GM21576 (cell line): ENCODE data around the gene NUP205.

ENCODE experiments used
- ATAC-seq: cut with Tn5 transposase; IDR thresholded peaks from one replicate; pipeline ENCODE4 v1.9.1; 2021; ENCODE audit warnings: mild to moderate bottlenecking, moderate library complexity; ENCODE audit not compliant: unreplicated experiment

The NUP205 gene

DNA sequence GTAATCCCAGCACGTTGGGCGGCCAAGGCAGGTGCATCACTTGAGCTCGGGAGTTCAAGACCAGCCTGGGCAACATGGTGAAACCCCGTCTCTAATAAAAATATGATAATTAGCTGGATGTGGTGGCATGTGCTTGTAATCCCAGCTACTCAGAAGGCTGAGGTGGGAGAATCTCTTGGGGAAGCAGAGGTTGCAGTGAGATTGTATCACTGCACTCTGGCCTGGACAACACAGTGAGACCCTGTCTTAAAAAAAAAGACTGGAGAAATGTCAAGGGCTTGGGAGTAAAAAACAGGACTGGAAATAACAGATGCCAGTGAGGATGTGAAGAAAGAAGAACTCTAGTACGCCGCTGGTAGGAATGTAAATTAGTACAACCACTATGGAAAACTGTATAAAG, 16.7 kb upstream of the NUP205 start:
- no peak for ATAC-seq

- ATAC-seq: no peak
Observed at GRCh38 chr7:135550196-135550595, 7.5 kb upstream of the NUP205 start.

GRCh38 chr7:135552148-135552547, 5.6 kb upstream of the NUP205 start:
- ATAC-seq: no peak

DNA sequence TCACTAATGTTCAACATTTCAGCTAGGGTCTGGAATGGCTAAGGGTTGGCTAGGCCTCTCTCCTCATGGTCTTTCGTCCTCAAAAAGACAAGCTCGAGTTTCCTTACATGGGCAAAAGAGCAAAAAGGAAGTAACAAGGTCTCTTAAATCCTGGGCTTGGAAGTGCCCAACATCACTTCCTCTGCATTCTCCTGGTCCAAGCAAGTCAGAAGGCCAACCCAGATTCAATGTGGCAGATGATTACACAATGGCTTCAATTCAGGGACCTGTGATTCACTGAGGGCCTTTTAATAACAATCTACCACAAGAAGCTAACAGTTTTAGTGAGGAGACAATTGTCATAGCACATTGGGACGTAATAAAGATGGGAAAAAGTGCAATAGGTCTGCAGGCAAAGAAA, 4.4 kb upstream of the NUP205 start:
- ATAC-seq: no peak

DNA sequence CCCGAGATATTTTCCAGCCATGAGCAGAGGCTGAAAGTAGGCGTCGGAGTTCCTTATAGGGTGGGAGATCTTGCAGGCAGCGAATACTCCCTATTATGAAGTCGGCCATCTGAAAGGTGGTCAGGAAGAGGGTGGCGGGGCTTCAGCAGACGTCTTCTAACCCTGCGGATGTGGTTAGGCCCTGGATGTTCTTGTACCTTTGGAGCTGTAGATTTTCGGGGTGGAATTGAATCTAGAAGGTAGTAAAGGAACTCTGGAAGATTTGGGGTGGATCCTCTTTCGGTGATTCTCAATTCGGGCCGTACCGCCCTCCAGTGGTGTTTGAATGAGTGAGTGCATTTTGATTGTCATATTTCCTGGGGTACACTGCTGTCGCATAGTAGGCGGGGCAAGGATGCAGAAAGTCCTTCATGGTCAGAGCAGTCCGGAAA, 635 bp downstream of the NUP205 start:
- peak; percentile 68 for ATAC-seq

GRCh38 chr7:135558881-135559280, 1.2 kb downstream of the NUP205 start:
- ATAC-seq: no peak

- no peak for ATAC-seq
Observed at GRCh38 chr7:135560631-135561030, 2.9 kb downstream of the NUP205 start.

DNA sequence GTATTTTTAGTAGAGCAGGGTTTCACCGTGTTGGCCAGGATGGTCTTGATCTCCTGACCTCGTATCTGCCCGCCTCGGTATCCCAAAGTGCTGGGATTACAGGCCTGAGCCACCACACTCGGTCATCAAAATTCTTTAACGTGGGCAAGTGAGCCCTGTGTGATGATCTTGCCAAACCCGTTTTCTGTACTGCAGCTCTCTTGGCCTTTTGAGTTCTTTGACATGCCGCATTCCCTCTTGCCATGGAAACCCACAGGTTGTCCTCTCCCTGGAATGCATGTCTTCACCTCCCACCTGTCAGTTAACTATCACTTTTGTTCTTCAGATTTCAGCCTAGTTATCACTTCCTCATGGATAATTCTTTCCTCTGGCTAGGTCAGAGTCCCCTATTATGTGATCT, 5.0 kb downstream of the NUP205 start:
- ATAC-seq: no peak

DNA sequence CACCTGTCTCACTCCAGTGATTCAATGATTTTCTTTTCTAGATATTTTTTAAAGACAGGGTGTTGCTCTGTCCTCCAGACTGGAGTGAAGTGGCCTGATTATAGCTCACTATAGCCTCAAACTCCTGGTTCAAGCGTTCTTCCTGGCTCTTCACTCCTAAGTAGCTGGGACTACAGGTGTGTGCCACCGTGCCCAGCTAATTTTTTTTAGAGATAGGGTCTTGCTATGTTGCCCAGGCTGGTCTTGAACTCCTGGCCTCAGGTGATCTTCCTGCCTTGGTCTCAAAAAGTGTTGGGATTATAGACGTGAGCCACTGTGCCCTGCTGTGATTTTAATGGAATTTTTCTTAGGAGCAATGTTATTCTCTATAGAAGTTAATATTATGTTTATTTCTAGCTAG, 14.1 kb downstream of the NUP205 start:
- ATAC-seq: no peak

- ATAC-seq: no peak
Observed at GRCh38 chr7:135573541-135573940, 15.8 kb downstream of the NUP205 start.

DNA sequence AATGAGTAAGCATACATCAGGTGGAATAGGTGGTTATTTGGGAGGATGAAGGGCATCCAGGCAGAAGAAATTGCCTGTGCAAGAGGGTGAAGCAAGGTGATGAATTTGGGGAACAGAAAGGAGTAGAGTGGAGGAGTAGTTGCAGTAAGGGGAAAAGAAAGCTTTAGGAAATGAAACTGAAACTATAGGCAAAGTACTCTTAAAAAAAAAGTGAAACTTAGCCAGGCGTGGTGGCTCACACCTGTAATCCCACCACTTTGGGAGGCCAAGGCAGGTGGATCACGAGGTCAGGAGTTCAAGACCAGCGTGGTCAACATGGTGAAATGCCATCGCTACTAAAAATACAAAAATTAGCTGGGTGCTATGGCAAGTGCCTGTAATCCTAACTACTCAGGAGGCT, 17.6 kb downstream of the NUP205 start:
- no peak for ATAC-seq

DNA sequence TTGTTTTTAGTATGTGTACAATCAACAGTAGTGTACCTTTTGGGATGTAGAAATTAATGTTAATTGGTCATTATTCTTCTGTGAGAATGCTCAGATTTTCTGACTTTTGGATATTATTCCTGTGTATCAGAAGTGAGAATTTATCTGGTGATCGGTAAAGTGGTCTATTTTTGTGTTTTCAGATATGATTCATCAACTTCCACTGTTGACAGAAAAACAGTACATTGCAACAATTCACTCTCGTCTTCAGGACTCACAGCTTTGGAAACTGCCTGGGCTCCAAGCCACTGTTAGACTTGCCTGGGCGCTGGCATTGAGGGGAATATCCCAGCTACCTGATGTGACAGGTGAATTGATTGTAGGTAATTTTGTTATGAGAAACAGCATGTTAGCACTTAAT, 20.9 kb downstream of the NUP205 start:
- no peak for ATAC-seq

DNA sequence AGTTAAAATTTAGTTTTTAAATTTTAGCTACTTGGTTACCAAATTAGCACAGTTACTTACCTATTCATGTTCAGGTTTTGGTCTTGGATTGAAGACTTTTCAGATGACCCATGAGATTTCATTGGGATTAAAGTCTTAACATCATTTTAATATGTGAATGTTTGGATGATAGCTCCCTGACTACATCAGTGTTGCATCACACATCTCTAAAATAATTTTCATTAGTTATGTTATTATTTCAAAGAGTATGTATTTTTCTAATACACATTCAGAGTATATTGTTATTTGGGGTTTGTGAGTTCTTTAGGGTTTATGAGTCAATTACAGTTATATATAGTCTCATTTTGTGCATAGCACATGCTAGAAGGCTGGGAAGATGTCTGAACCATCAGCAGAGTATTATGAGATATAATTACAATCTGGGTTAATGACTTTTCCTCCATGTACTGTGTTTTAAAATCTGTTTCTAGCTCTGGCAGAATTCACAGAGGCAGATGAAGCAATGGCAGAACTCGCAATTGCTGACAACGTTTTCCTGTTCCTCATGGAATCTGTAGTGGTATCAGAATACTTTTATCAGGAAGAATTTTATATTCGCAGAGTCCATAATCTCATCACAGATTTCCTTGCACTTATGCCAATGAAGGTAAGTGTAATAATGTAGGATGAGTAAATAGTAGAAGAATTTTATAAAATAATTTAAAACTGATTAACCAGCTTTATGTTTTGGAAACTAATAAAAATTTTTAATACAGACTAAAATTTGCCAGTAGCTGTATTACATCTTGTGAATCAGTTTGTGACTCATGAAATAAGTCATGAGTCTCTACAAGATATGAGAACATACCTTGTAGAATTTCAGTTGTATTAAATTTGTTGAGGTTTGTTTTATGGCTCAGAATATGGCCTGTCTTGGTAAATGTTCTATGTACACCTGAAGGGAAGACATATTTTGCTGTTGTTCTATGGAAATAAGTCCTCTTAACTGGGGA, 26.9 kb downstream of the NUP205 start:
- ATAC-seq: no peak

- no peak for ATAC-seq
Observed at GRCh38 chr7:135597181-135597925, 39.6 kb downstream of the NUP205 start.

- ATAC-seq: no peak
Observed at GRCh38 chr7:135597926-135598305, 40.2 kb downstream of the NUP205 start.

- no peak for ATAC-seq
Observed at GRCh38 chr7:135599471-135599870, 41.8 kb downstream of the NUP205 start.

GRCh38 chr7:135600226-135600625, 42.5 kb downstream of the NUP205 start:
- no peak for ATAC-seq

DNA sequence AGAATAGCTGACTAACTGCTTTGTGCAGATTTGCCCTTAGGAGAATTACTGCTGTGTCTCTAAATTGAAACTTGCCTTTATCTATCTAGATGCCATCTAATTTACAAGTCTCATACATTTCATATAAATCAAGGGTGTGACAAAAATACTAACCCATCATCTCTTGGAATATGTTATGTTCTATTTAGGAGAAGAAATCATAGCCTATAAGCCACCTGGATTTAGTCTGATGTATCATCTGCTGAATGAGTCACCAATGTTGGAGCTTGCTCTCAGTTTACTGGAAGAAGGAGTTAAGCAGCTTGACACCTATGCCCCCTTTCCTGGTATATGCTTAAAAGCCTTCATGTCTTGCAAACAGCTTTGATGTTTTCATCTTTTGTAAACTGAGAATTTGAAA, 43.5 kb downstream of the NUP205 start:
- no peak for ATAC-seq

GRCh38 chr7:135602304-135602703, 44.6 kb downstream of the NUP205 start:
- ATAC-seq: no peak

- ATAC-seq: no peak
Observed at GRCh38 chr7:135616136-135616535, 58.4 kb downstream of the NUP205 start.

- no peak for ATAC-seq
Observed at GRCh38 chr7:135617781-135618180, 60.1 kb downstream of the NUP205 start.

GRCh38 chr7:135618510-135618909, 60.8 kb downstream of the NUP205 start:
- no peak for ATAC-seq
